HCT116 (cell line): Measurements from ENCODE around the gene ADRM1. TPM values are rescaled to one million over a fixed set of nuclear protein-coding genes. Genes with fewer than 3 reads are reported as not detected.
A peak's percentile ranks its signal among the peaks of the same experiment; 100 is the strongest.

Experiments used
- ATAC-seq: fragments of 200-7000 bp; cut with Tn5 transposase; 2 replicates; pipeline ENCODE4 v1.9.1; 2020; ENCODE audit warnings: mild to moderate bottlenecking, moderate library complexity
- BruUV-seq: library from RNA; stranded (reverse); fragments of 400-500 nt; replicated peaks from 2 replicates; lab custom pipeline; 2021; lab: Mats Ljungman, UMichigan
- CTCF ChIA-PET: fragments of 300-600 bp; sonication (Branson Sonifier 250); formaldehyde crosslinking; loops from one replicate; lab custom pipeline; 2021; ENCODE audit warnings: antibody characterized with exemption; lab: Charles Lee
- POLR2A ChIA-PET: fragments of 300-600, 350-600 bp; sonication (Branson Sonifier 250); formaldehyde crosslinking; loops from one replicate; lab custom pipeline; 2021; ENCODE audit warnings: antibody characterized with exemption; lab: Charles Lee
- RAD21 ChIA-PET, 2 experiments: fragments of 300-600 bp; sonication (Branson Sonifier 250); formaldehyde crosslinking; loops; one replicate each; lab custom pipeline; 2023; ENCODE audit warnings: low total read pairs in 2 of 2; ENCODE audit not compliant: uncharacterized antibody in 2 of 2, unreplicated experiment in 2 of 2, low non-redundant PET in 1 of 2; lab: Charles Lee
- DNase-seq: peaks from one replicate; pipeline ENCODE4 v3.0.0-alpha.2; 2010; ENCODE audit warnings: low read depth, low spot score
- H2AFZ ChIP-seq: fragments of 200-600 bp; shearing (Covaris generic), sonication (generic); 2 replicates; pipeline ENCODE4 v1.6.1; 2017; ENCODE audit warnings: low read depth, mixed run types, mixed read lengths, antibody characterized with exemption, low read length; ENCODE audit not compliant: poor library complexity, severe bottlenecking
- H3K27ac ChIP-seq: 2 replicates; pipeline ENCODE4 v1.5.1; 2012; ENCODE audit warnings: low read depth, low read length
- H3K27me3 ChIP-seq: fragments of 200-600 bp; sonication (generic); 2 replicates; pipeline ENCODE4 v1.6.1; 2016; ENCODE audit warnings: mixed run types, low read length, mixed read lengths; ENCODE audit not compliant: insufficient read depth
- H3K36me3 ChIP-seq, 2 experiments: fragments of 200-500 bp in 1 of 2; fragments of 200-600 bp in 1 of 2; sonication (Bioruptor generic) in 1 of 2; sonication (generic) in 1 of 2; 2 replicates each; pipeline versions ENCODE4 v1.5.1 to v1.6.1; 2014 to 2016; ENCODE audit warnings: low read length in 2 of 2, inconsistent platforms in 1 of 2, mixed read lengths in 1 of 2, mixed run types in 1 of 2; ENCODE audit not compliant: insufficient read depth in 2 of 2, control insufficient read depth in 1 of 2
- H3K4me1 ChIP-seq, 2 experiments: fragments of 200-600 bp in 1 of 2; sonication (generic) in 1 of 2; 2 replicates each; pipeline versions ENCODE4 v1.5.1 to v1.6.1; 2012 to 2017; ENCODE audit warnings: low read length in 2 of 2, inconsistent platforms in 1 of 2, mild to moderate bottlenecking in 1 of 2, mixed read lengths in 1 of 2, mixed run types in 1 of 2, moderate library complexity in 1 of 2; ENCODE audit not compliant: insufficient read depth in 2 of 2, control insufficient read depth in 1 of 2
- H3K4me2 ChIP-seq: fragments of 200-600 bp; sonication (generic); 2 replicates; pipeline ENCODE4 v1.6.1; 2017; ENCODE audit warnings: mixed run types, low read length, mixed read lengths
- H3K4me3 ChIP-seq, 2 experiments: fragments of 200-600 bp in 1 of 2; sonication (generic) in 1 of 2; replicated peaks in 1 of 2; 2 replicates each; pipeline ENCODE4 v1.5.1; 2011 to 2016; ENCODE audit warnings: low read length in 2 of 2, control low read depth in 1 of 2, low read depth in 1 of 2, mild to moderate bottlenecking in 1 of 2, mixed read lengths in 1 of 2, mixed run types in 1 of 2
- H3K79me2 ChIP-seq: fragments of 200-600 bp; sonication (generic); 2 replicates; pipeline ENCODE4 v1.6.1; 2017; ENCODE audit warnings: mild to moderate bottlenecking, mixed run types, low read length, moderate library complexity, mixed read lengths; ENCODE audit not compliant: insufficient read depth
- H3K9ac ChIP-seq: fragments of 200-600 bp; sonication (generic); 2 replicates; pipeline ENCODE4 v1.6.1; 2016; ENCODE audit warnings: low read length, mixed read lengths
- H3K9me2 ChIP-seq: fragments of 200-600 bp; sonication (generic), shearing (Covaris generic); 2 replicates; pipeline ENCODE4 v1.6.1; 2017; ENCODE audit warnings: mixed run types, mild to moderate bottlenecking, moderate library complexity; ENCODE audit not compliant: insufficient read depth
- H3K9me3 ChIP-seq, 2 experiments: fragments of 200-500 bp in 1 of 2; fragments of 200-600 bp in 1 of 2; sonication (Bioruptor generic) in 1 of 2; sonication (generic) in 1 of 2; 2 replicates each; pipeline ENCODE4 v1.6.1; 2014 to 2017; ENCODE audit warnings: low read length in 2 of 2, mixed read lengths in 2 of 2, inconsistent platforms in 1 of 2, low read depth in 1 of 2, mild to moderate bottlenecking in 1 of 2, mixed run types in 1 of 2, moderate library complexity in 1 of 2; ENCODE audit not compliant: control insufficient read depth in 1 of 2, insufficient read depth in 1 of 2
- H4K20me1 ChIP-seq: fragments of 200-600 bp; sonication (generic), shearing (Covaris generic); 2 replicates; pipeline ENCODE4 v1.6.1; 2017; ENCODE audit warnings: mixed run types, mild to moderate bottlenecking, moderate library complexity; ENCODE audit not compliant: insufficient read depth
- CEBPB ChIP-seq: IDR thresholded peaks from 2 replicates; pipeline ENCODE4 v1.6.1; 2012; ENCODE audit warnings: low read depth
- EGR1 ChIP-seq: IDR thresholded peaks from 2 replicates; pipeline ENCODE4 v1.6.1; 2012; ENCODE audit warnings: low read depth
- ELF1 ChIP-seq: IDR thresholded peaks from 2 replicates; pipeline ENCODE4 v1.6.1; 2012; ENCODE audit warnings: low read depth, borderline replicate concordance
- EZH2 ChIP-seq: fragments of 200-600 bp; sonication (generic); IDR thresholded peaks from 2 replicates; pipeline ENCODE4 v1.6.1; 2017; ENCODE audit warnings: antibody characterized with exemption, mixed run types
- EZH2phosphoT487 ChIP-seq: fragments of 200-600 bp; IDR thresholded peaks from 2 replicates; pipeline ENCODE4 v1.6.1; 2018; ENCODE audit warnings: antibody characterized with exemption, borderline replicate concordance
- FOSL1 ChIP-seq: IDR thresholded peaks from 2 replicates; pipeline ENCODE4 v1.6.1; 2012; ENCODE audit warnings: low read depth
- JUND ChIP-seq: IDR thresholded peaks from 2 replicates; pipeline ENCODE4 v1.6.1; 2012
- POLR2A ChIP-seq: IDR thresholded peaks from 2 replicates; pipeline ENCODE4 v1.7.0; 2011; ENCODE audit warnings: borderline replicate concordance; ENCODE audit not compliant: insufficient read depth, insufficient read length; ENCODE audit errors: extremely low read depth
- POLR2AphosphoS5 ChIP-seq: IDR thresholded peaks from 2 replicates; pipeline ENCODE4 v1.6.1; 2011; ENCODE audit warnings: mild to moderate bottlenecking, low read depth, low read length, moderate library complexity
- SIN3A ChIP-seq: IDR thresholded peaks from 2 replicates; pipeline ENCODE4 v1.6.1; 2012; ENCODE audit warnings: low read depth
- SRF ChIP-seq: IDR thresholded peaks from 2 replicates; pipeline ENCODE4 v1.6.1; 2012; ENCODE audit warnings: low read depth
- TCF7L2 ChIP-seq: IDR thresholded peaks from 2 replicates; pipeline ENCODE4 v1.7.0; 2011; ENCODE audit warnings: borderline replicate concordance, inconsistent platforms; ENCODE audit not compliant: insufficient read depth, insufficient read length; ENCODE audit errors: extremely low read depth
- YY1 ChIP-seq: IDR thresholded peaks from 2 replicates; pipeline ENCODE4 v1.6.1; 2011; ENCODE audit warnings: low read length, low read depth, moderate library complexity, mild to moderate bottlenecking; ENCODE audit not compliant: insufficient replicate concordance; ENCODE audit errors: extremely low read depth
- ZFX ChIP-seq: fragments of 450-650 bp; IDR thresholded peaks from 2 replicates; pipeline ENCODE4 v1.6.1; 2017
- ZNF274 ChIP-seq: fragments of 200-500 bp; sonication (Bioruptor generic); IDR thresholded peaks from 2 replicates; pipeline ENCODE4 v1.6.1; 2014; ENCODE audit warnings: mild to moderate bottlenecking, low read depth, low read length, inconsistent platforms
- intact Hi-C: fragments of 100-400 bp; cut with micrococcal nuclease; formaldehyde crosslinking; loops from 2 replicates; pipeline ENCODE4 v1.10.0; 2022
- total RNA-seq: library from RNA; stranded (reverse); gene quantifications from one replicate; pipeline ENCODE4 v1.2.1, GENCODE V29; 2021; ENCODE audit not compliant: unreplicated experiment
- TF ChIP-seq, protein P1 (sequence below), 3 experiments: fragments of 200-600 bp in 1 of 3; sonication (generic) in 1 of 3; IDR thresholded peaks in 2 of 3; conservative IDR thresholded peaks in 1 of 3; 2 replicates each; pipeline ENCODE4 v1.5.1; 2012 to 2017; ENCODE audit warnings: low read depth in 2 of 3, low read length in 2 of 3, antibody characterized with exemption in 1 of 3, borderline replicate concordance in 1 of 3, control low read depth in 1 of 3, mild to moderate bottlenecking in 1 of 3, mixed read lengths in 1 of 3, mixed run types in 1 of 3, moderate library complexity in 1 of 3; ENCODE audit not compliant: insufficient read depth in 1 of 3
- TF ChIP-seq, protein P2 (sequence below): IDR thresholded peaks from 2 replicates; pipeline ENCODE4 v1.6.1; 2012
- TF ChIP-seq, protein P3 (sequence below): IDR thresholded peaks from 2 replicates; pipeline ENCODE4 v1.6.1; 2011; ENCODE audit warnings: mild to moderate bottlenecking, low read length, moderate library complexity; ENCODE audit not compliant: insufficient replicate concordance; ENCODE audit errors: extremely low read depth
- TF ChIP-seq, protein P4 (sequence below): IDR thresholded peaks from 2 replicates; pipeline ENCODE4 v1.6.1; 2012; ENCODE audit warnings: low read depth

Gene ADRM1
- total RNA-seq, 1 experiment from 2014 or later = 158 TPM

DNA sequence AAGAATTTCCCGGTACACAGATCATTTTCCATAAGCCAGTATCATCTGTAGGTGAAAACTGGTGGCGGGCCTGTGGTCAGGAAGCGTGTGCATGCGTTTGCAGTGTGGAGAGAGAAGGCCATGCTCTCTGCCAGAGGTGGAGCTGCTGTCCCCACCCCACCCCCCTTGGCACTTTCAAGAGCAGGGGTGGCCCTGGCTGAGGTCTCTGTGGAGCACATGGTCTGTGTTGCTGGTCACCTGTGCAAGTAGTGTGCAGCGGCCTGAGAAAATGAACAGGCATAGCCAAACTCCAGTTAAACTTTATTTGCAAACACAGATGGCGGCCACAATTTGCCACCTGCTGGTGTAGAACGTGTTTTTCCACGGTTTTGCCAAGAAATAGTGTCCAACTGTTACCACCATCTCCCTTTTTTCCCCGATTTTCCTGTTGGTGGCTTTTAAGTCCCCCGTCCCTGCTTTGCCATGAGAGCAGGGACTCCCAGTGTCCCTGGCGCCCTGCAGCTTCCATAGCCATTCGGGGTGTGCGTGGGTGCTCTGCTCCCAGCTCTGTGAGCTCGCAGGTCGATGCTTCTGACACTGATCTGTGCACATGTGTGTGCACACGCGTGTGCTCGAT is 2.5 kb downstream of the ADRM1 start:
- Histone ChIP-seq H3K4me1 (peaks cover 17 to 40% of the 10 kb centered on the region in 2 experiments), H3K9me3 (no peaks in the 10 kb centered on the region), H3K27me3 (no peaks in the 10 kb centered on the region), H3K9ac (peak overlapping the region; percentile 94), H4K20me1 (peaks cover 21% of the 10 kb centered on the region; the same call in 1 of the 2 replicates), H3K4me2 (peak overlapping the region; percentile 97), H3K9me2 (no peaks in the 10 kb centered on the region), H3K79me2 (peaks cover 48% of the 10 kb centered on the region), H3K4me3 (0 out of 4 replicates have a peak overlapping the region, but pooled peaks of 1 of the 2 experiments have one; percentile 99), H3K27ac (peak overlapping the region; percentile 95), H2AFZ (no peak overlapping the region), H3K36me3 (peaks cover 23 to 50% of the 10 kb centered on the region in 2 experiments)
- TSS peak; percentile 51 for BruUV-seq
- ChIA-PET POLR2A (no interaction called here), CTCF (interaction anchor here (1.0 to 1.4 kb wide), 2 partner anchors 70 to 81 kb away, joined by 3 read pairs; partner anchors contain the start of gene RPS21), RAD21 (no interaction called here)
- DNase-seq = no peak
- no peak for ATAC-seq
- intact Hi-C loops = loop anchor here (10.0 kb wide), 1 partner anchor 500 kb away; the partner anchor contains the start of gene OGFR
- TF ChIP-seq, protein P1, sequence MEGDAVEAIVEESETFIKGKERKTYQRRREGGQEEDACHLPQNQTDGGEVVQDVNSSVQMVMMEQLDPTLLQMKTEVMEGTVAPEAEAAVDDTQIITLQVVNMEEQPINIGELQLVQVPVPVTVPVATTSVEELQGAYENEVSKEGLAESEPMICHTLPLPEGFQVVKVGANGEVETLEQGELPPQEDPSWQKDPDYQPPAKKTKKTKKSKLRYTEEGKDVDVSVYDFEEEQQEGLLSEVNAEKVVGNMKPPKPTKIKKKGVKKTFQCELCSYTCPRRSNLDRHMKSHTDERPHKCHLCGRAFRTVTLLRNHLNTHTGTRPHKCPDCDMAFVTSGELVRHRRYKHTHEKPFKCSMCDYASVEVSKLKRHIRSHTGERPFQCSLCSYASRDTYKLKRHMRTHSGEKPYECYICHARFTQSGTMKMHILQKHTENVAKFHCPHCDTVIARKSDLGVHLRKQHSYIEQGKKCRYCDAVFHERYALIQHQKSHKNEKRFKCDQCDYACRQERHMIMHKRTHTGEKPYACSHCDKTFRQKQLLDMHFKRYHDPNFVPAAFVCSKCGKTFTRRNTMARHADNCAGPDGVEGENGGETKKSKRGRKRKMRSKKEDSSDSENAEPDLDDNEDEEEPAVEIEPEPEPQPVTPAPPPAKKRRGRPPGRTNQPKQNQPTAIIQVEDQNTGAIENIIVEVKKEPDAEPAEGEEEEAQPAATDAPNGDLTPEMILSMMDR (IDR thresholded peaks at IDR 0.05 in 2 of 3, conservative IDR thresholded peaks at IDR 0.05 in 1 of 3; ENCODE audit: borderline replicate concordance in 1 of 3, insufficient read depth in 1 of 3, low read depth in 2 of 3, low read length in 2 of 3) = no peak
- TF ChIP-seq EZH2 = no peak
- TF ChIP-seq SRF = no peak
- no peak; the same call in 1 of the 2 replicates for TF ChIP-seq POLR2AphosphoS5
- TF ChIP-seq, protein P2, sequence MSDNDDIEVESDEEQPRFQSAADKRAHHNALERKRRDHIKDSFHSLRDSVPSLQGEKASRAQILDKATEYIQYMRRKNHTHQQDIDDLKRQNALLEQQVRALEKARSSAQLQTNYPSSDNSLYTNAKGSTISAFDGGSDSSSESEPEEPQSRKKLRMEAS = no peak
- TF ChIP-seq, protein P3, sequence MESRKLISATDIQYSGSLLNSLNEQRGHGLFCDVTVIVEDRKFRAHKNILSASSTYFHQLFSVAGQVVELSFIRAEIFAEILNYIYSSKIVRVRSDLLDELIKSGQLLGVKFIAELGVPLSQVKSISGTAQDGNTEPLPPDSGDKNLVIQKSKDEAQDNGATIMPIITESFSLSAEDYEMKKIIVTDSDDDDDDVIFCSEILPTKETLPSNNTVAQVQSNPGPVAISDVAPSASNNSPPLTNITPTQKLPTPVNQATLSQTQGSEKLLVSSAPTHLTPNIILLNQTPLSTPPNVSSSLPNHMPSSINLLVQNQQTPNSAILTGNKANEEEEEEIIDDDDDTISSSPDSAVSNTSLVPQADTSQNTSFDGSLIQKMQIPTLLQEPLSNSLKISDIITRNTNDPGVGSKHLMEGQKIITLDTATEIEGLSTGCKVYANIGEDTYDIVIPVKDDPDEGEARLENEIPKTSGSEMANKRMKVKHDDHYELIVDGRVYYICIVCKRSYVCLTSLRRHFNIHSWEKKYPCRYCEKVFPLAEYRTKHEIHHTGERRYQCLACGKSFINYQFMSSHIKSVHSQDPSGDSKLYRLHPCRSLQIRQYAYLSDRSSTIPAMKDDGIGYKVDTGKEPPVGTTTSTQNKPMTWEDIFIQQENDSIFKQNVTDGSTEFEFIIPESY = no peak
- no peak for TF ChIP-seq ZFX
- TF ChIP-seq YY1 = no peak
- no peak for TF ChIP-seq CEBPB
- TF ChIP-seq, protein P4, sequence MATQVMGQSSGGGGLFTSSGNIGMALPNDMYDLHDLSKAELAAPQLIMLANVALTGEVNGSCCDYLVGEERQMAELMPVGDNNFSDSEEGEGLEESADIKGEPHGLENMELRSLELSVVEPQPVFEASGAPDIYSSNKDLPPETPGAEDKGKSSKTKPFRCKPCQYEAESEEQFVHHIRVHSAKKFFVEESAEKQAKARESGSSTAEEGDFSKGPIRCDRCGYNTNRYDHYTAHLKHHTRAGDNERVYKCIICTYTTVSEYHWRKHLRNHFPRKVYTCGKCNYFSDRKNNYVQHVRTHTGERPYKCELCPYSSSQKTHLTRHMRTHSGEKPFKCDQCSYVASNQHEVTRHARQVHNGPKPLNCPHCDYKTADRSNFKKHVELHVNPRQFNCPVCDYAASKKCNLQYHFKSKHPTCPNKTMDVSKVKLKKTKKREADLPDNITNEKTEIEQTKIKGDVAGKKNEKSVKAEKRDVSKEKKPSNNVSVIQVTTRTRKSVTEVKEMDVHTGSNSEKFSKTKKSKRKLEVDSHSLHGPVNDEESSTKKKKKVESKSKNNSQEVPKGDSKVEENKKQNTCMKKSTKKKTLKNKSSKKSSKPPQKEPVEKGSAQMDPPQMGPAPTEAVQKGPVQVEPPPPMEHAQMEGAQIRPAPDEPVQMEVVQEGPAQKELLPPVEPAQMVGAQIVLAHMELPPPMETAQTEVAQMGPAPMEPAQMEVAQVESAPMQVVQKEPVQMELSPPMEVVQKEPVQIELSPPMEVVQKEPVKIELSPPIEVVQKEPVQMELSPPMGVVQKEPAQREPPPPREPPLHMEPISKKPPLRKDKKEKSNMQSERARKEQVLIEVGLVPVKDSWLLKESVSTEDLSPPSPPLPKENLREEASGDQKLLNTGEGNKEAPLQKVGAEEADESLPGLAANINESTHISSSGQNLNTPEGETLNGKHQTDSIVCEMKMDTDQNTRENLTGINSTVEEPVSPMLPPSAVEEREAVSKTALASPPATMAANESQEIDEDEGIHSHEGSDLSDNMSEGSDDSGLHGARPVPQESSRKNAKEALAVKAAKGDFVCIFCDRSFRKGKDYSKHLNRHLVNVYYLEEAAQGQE = no peak
- TF ChIP-seq EZH2phosphoT487 = no peak
- no peak for TF ChIP-seq ELF1
- TF ChIP-seq FOSL1 = no peak
- no peak for TF ChIP-seq EGR1
- TF ChIP-seq ZNF274 = no peak
- no peak for TF ChIP-seq JUND
- no peak for TF ChIP-seq POLR2A
- no peak for TF ChIP-seq SIN3A
- TF ChIP-seq TCF7L2 = no peak
